NB4 (cell line): ENCODE measurements around the gene SMIM36.
A peak's percentile ranks its signal among the peaks of the same experiment; 100 is the strongest.

Source experiments
- CTCF ChIP-seq: IDR thresholded peaks from one replicate; pipeline ENCODE4 v1.5.1; 2012; ENCODE audit warnings: low read depth, low read length
- POLR2A ChIP-seq: IDR thresholded peaks from 2 replicates; pipeline ENCODE4 v1.6.1; 2011; ENCODE audit warnings: mild to moderate bottlenecking; ENCODE audit not compliant: insufficient read length; ENCODE audit errors: extremely low read depth

- TF ChIP-seq CTCF = peak; percentile 86
- TF ChIP-seq POLR2A = no peak
Observed at GRCh38 chr17:55513885-55514590, 2.8 kb upstream of the SMIM36 start.
